ENCODE measurements around the gene ADAMTS12.

Gene ADAMTS12

GRCh38 chr5:33794550-33795181 is 97.1 kb downstream of the ADAMTS12 start:
- TF ChIP-seq CTCF (conservative IDR thresholded peaks at IDR 0.05; ENCODE audit: low read depth): no peak
- DNase-seq (ENCODE audit: low spot score): no peak
- ChIA-PET POLR2A (ENCODE audit: low non-redundant PET) (no interaction called here), CTCF (interaction anchor here (0.9 kb wide), 1 partner anchor 12 kb away, joined by 3 read pairs; no protein-coding TSS in a partner anchor)
- H3K27ac ChIP-seq: no peak overlapping the region

- CTCF ChIA-PET: interaction anchor here (0.9 kb wide), 1 partner anchor 12 kb away, joined by 3 read pairs; no protein-coding TSS in a partner anchor
- DNase-seq (ENCODE audit: low spot score): no peak
- TF ChIP-seq CTCF (conservative IDR thresholded peaks at IDR 0.05; ENCODE audit: low read depth): no peak
- H3K27ac ChIP-seq: no peak overlapping the region
- POLR2A ChIA-PET (ENCODE audit: low non-redundant PET): no interaction called here
Observed at GRCh38 chr5:33793836-33794549, 97.8 kb downstream of the ADAMTS12 start.

GRCh38 chr5:33793276-33793675 is 98.5 kb downstream of the ADAMTS12 start:
- CTCF ChIA-PET: no interaction called here
- no peak for TF ChIP-seq CTCF (conservative IDR thresholded peaks at IDR 0.05; ENCODE audit: low read depth)
- POLR2A ChIA-PET (ENCODE audit: low non-redundant PET): no interaction called here
- no peak for DNase-seq (ENCODE audit: low spot score)
- H3K27ac ChIP-seq: no peak overlapping the region

- no peak for DNase-seq (ENCODE audit: low spot score)
- CTCF ChIA-PET: no interaction called here
- POLR2A ChIA-PET (ENCODE audit: low non-redundant PET): no interaction called here
- no peak overlapping the region for H3K27ac ChIP-seq
- no peak for TF ChIP-seq CTCF (conservative IDR thresholded peaks at IDR 0.05; ENCODE audit: low read depth)
Observed at GRCh38 chr5:33792559-33792958, 99.2 kb downstream of the ADAMTS12 start.

- ChIA-PET CTCF (no interaction called here), POLR2A (ENCODE audit: low non-redundant PET) (no interaction called here)
- H3K27ac ChIP-seq: no peak overlapping the region
- no peak for TF ChIP-seq CTCF (conservative IDR thresholded peaks at IDR 0.05; ENCODE audit: low read depth)
- DNase-seq (ENCODE audit: low spot score): no peak
Observed at GRCh38 chr5:33789567-33789957, 102.2 kb downstream of the ADAMTS12 start.

GRCh38 chr5:33788922-33789566 is 102.7 kb downstream of the ADAMTS12 start:
- CTCF ChIA-PET: no interaction called here

More at GRCh38 chr5:33788922-33789566, 102.7 kb downstream of the ADAMTS12 start:
- no peak for TF ChIP-seq CTCF (conservative IDR thresholded peaks at IDR 0.05; ENCODE audit: low read depth)
- DNase-seq (ENCODE audit: low spot score): peak; percentile 30
- no peak overlapping the region for H3K27ac ChIP-seq
- POLR2A ChIA-PET (ENCODE audit: low non-redundant PET): no interaction called here
